ENCODE data around the gene P3H3. TPM values are rescaled to one million over a fixed set of nuclear protein-coding genes. Genes with fewer than 3 reads are reported as not detected.
A peak's percentile ranks its signal among the peaks of the same experiment; 100 is the strongest.

Gene P3H3
- total and polyA plus RNA-seq, 9 of the 15 experiments (the other 6 are each of a cell fraction or from before 2014, with no cell fraction given), result 0.03 to 15.0 (median 4.8) TPM

DNA sequence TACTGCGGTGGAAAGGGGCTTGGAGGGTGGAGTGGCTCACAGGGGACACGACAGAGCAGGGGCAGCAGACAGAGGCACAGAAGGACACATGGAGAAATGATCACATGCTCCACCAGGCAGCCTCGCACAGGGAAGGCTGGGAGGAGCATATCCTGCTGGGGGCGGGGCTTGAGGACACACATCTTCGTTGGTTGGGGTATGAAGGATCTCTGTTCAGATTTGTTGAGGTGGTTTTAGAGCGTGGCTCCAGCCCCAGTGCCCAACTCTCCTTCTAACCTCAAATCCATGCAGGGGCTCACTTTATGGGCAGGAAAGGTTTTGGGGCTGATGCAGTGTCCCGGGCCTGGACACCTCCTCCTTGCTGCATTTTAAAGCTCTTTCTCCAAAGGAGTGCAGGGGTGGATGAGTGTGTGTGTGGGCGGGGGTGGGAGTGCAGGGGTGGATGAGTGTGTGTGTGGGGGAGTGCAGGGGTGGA is 733 bp upstream of the P3H3 start (continued):
- no peak for TF ChIP-seq ZNF224 (CRISPR knock-in tag; IDR thresholded peaks at IDR 0.05)
- TF ChIP-seq ZNF282 (CRISPR knock-in tag; IDR thresholded peaks at IDR 0.05), result no peak
- no peak for TF ChIP-seq ZNF324 (CRISPR knock-in tag; IDR thresholded peaks at IDR 0.05)
- no peak for TF ChIP-seq FOXA3 (CRISPR knock-in tag; conservative IDR thresholded peaks at IDR 0.05 in 1 of 2, IDR thresholded peaks at IDR 0.05 in 1 of 2)
- TF ChIP-seq, protein P1, sequence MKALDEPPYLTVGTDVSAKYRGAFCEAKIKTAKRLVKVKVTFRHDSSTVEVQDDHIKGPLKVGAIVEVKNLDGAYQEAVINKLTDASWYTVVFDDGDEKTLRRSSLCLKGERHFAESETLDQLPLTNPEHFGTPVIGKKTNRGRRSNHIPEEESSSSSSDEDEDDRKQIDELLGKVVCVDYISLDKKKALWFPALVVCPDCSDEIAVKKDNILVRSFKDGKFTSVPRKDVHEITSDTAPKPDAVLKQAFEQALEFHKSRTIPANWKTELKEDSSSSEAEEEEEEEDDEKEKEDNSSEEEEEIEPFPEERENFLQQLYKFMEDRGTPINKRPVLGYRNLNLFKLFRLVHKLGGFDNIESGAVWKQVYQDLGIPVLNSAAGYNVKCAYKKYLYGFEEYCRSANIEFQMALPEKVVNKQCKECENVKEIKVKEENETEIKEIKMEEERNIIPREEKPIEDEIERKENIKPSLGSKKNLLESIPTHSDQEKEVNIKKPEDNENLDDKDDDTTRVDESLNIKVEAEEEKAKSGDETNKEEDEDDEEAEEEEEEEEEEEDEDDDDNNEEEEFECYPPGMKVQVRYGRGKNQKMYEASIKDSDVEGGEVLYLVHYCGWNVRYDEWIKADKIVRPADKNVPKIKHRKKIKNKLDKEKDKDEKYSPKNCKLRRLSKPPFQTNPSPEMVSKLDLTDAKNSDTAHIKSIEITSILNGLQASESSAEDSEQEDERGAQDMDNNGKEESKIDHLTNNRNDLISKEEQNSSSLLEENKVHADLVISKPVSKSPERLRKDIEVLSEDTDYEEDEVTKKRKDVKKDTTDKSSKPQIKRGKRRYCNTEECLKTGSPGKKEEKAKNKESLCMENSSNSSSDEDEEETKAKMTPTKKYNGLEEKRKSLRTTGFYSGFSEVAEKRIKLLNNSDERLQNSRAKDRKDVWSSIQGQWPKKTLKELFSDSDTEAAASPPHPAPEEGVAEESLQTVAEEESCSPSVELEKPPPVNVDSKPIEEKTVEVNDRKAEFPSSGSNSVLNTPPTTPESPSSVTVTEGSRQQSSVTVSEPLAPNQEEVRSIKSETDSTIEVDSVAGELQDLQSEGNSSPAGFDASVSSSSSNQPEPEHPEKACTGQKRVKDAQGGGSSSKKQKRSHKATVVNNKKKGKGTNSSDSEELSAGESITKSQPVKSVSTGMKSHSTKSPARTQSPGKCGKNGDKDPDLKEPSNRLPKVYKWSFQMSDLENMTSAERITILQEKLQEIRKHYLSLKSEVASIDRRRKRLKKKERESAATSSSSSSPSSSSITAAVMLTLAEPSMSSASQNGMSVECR (CRISPR knock-in tag; IDR thresholded peaks at IDR 0.05), result 0 out of 2 replicates have a peak, but pooled peaks have one; percentile 16
- TF ChIP-seq ZNF778 (CRISPR knock-in tag; IDR thresholded peaks at IDR 0.05), result no peak
- TF ChIP-seq PTBP1 (IDR thresholded peaks at IDR 0.05; ENCODE audit: low read depth, low read length), result no peak
- no peak for TF ChIP-seq CREM (IDR thresholded peaks at IDR 0.05; ENCODE audit: low read depth)
- no peak for TF ChIP-seq ZNF24 (IDR thresholded peaks at IDR 0.05)
- TF ChIP-seq TBP (optimal IDR thresholded peaks at IDR 0.05; ENCODE audit: low read depth, low read length), result peak; percentile 43
- no peak for TF ChIP-seq ZNF76 (CRISPR knock-in tag; IDR thresholded peaks at IDR 0.05; ENCODE audit: borderline replicate concordance)
- TF ChIP-seq TRIM24 (IDR thresholded peaks at IDR 0.05), result no peak
- TF ChIP-seq ARNT (IDR thresholded peaks at IDR 0.05), result no peak
- TF ChIP-seq RAD51 (IDR thresholded peaks at IDR 0.05; ENCODE audit: borderline replicate concordance, low read depth), result peak; percentile 64; the same call in 1 of the 2 replicates
- TF ChIP-seq, protein P2, sequence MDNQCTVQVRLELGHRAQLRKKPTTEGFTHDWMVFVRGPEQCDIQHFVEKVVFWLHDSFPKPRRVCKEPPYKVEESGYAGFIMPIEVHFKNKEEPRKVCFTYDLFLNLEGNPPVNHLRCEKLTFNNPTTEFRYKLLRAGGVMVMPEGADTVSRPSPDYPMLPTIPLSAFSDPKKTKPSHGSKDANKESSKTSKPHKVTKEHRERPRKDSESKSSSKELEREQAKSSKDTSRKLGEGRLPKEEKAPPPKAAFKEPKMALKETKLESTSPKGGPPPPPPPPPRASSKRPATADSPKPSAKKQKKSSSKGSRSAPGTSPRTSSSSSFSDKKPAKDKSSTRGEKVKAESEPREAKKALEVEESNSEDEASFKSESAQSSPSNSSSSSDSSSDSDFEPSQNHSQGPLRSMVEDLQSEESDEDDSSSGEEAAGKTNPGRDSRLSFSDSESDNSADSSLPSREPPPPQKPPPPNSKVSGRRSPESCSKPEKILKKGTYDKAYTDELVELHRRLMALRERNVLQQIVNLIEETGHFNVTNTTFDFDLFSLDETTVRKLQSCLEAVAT (IDR thresholded peaks at IDR 0.05), result no peak
- TF ChIP-seq FOS (IDR thresholded peaks at IDR 0.05; ENCODE audit: extremely low read depth, insufficient read length), result no peak
- no peak for TF ChIP-seq ZNF655 (CRISPR knock-in tag; IDR thresholded peaks at IDR 0.05)
- TF ChIP-seq NFIX (CRISPR knock-in tag; IDR thresholded peaks at IDR 0.05; ENCODE audit: low read depth), result no peak
- no peak for TF ChIP-seq SREBF2 (CRISPR knock-in tag; IDR thresholded peaks at IDR 0.05)
- TF ChIP-seq PCBP2 (IDR thresholded peaks at IDR 0.05; ENCODE audit: low read depth, low read length, poor library complexity, severe bottlenecking), result no peak
- TF ChIP-seq L3MBTL2 (IDR thresholded peaks at IDR 0.05), result peak; percentile 57; the same call in 1 of the 2 replicates
- no peak for TF ChIP-seq BCL6 (CRISPR knock-in tag; IDR thresholded peaks at IDR 0.05)
- peak in 1 of 2 experiments; percentile 43; a peak in 2 of 4 replicates for TF ChIP-seq FOXK2 (conservative IDR thresholded peaks at IDR 0.05 in 1 of 2, IDR thresholded peaks at IDR 0.05 in 1 of 2; ENCODE audit: low read depth in 2 of 2)
- 0 out of 4 replicates have a peak, but pooled peaks have one; percentile 26 to 27 for TF ChIP-seq NRF1 (conservative IDR thresholded peaks at IDR 0.05 in 1 of 2, IDR thresholded peaks at IDR 0.05 in 1 of 2)

Data from K562 (cell line).